Measurements from ENCODE around the gene ANKRD31.

ANKRD31 gene

DNA sequence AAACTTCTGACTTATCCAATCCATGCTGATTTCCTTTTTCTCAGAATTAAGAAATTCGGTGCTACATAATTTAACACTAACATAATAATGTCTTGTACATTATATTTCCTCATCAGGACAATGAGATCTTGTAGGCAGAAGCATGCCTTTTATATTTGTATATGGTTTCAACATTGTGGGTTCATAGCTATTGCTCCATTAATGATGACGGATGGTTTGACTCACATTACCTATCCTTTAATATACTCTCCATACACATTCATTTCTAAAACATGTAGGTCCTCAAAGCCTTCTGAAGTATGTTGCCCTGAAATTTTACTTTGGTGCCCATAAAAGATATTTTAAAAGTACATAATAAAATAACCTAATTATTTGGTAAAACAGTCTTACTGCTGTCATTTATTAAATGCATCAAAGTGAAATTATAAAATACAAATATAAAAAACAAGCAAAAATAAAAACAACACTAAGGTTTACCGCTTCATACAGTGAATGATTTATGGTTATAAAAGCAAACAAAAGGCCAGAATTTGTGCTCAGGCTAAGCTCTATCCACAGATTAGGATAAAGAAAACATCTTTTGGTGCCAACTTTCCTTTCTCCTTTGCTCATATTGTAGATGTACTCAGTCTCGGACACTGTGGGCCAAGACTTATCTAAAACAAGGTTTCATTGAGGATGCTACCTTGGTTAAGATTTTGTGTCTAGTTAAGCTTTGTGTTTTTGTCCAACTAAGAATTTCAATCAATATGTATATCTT is 123.1 kb downstream of the ANKRD31 start:
- ATAC-seq: no peak
- no peak for TF ChIP-seq PPARA (CRISPR knock-in tag; IDR thresholded peaks at IDR 0.05; ENCODE audit: borderline replicate concordance)
- TF ChIP-seq TCF4 (CRISPR knock-in tag; IDR thresholded peaks at IDR 0.05; ENCODE audit: borderline replicate concordance): no peak
- no peak for TF ChIP-seq ZC3H10 (CRISPR knock-in tag; IDR thresholded peaks at IDR 0.05)
- no peak for TF ChIP-seq ZNF8 (CRISPR knock-in tag; IDR thresholded peaks at IDR 0.05)
- no peak for TF ChIP-seq SNAI2 (CRISPR knock-in tag; IDR thresholded peaks at IDR 0.05)
- TF ChIP-seq, protein P1, sequence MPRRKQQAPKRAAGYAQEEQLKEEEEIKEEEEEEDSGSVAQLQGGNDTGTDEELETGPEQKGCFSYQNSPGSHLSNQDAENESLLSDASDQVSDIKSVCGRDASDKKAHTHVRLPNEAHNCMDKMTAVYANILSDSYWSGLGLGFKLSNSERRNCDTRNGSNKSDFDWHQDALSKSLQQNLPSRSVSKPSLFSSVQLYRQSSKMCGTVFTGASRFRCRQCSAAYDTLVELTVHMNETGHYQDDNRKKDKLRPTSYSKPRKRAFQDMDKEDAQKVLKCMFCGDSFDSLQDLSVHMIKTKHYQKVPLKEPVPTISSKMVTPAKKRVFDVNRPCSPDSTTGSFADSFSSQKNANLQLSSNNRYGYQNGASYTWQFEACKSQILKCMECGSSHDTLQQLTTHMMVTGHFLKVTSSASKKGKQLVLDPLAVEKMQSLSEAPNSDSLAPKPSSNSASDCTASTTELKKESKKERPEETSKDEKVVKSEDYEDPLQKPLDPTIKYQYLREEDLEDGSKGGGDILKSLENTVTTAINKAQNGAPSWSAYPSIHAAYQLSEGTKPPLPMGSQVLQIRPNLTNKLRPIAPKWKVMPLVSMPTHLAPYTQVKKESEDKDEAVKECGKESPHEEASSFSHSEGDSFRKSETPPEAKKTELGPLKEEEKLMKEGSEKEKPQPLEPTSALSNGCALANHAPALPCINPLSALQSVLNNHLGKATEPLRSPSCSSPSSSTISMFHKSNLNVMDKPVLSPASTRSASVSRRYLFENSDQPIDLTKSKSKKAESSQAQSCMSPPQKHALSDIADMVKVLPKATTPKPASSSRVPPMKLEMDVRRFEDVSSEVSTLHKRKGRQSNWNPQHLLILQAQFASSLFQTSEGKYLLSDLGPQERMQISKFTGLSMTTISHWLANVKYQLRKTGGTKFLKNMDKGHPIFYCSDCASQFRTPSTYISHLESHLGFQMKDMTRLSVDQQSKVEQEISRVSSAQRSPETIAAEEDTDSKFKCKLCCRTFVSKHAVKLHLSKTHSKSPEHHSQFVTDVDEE (CRISPR knock-in tag; IDR thresholded peaks at IDR 0.05): no peak
- TF ChIP-seq ZNF565 (CRISPR knock-in tag; conservative IDR thresholded peaks at IDR 0.05; ENCODE audit: low read depth): no peak
- no peak for TF ChIP-seq ZFP3 (CRISPR knock-in tag; IDR thresholded peaks at IDR 0.05)
- TF ChIP-seq TOX (CRISPR knock-in tag; IDR thresholded peaks at IDR 0.05; ENCODE audit: borderline replicate concordance): no peak
- no peak for TF ChIP-seq BACH2 (CRISPR knock-in tag; IDR thresholded peaks at IDR 0.05; ENCODE audit: borderline replicate concordance)
- no peak for TF ChIP-seq ARNTL (CRISPR knock-in tag; IDR thresholded peaks at IDR 0.05; ENCODE audit: borderline replicate concordance, low read depth)
- TF ChIP-seq, protein P2, sequence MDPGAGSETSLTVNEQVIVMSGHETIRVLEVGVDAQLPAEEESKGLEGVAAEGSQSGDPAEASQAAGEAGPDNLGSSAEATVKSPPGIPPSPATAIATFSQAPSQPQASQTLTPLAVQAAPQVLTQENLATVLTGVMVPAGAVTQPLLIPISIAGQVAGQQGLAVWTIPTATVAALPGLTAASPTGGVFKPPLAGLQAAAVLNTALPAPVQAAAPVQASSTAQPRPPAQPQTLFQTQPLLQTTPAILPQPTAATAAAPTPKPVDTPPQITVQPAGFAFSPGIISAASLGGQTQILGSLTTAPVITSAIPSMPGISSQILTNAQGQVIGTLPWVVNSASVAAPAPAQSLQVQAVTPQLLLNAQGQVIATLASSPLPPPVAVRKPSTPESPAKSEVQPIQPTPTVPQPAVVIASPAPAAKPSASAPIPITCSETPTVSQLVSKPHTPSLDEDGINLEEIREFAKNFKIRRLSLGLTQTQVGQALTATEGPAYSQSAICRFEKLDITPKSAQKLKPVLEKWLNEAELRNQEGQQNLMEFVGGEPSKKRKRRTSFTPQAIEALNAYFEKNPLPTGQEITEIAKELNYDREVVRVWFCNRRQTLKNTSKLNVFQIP (CRISPR knock-in tag; IDR thresholded peaks at IDR 0.05; ENCODE audit: borderline replicate concordance, low read depth): no peak
- TF ChIP-seq, protein P3, sequence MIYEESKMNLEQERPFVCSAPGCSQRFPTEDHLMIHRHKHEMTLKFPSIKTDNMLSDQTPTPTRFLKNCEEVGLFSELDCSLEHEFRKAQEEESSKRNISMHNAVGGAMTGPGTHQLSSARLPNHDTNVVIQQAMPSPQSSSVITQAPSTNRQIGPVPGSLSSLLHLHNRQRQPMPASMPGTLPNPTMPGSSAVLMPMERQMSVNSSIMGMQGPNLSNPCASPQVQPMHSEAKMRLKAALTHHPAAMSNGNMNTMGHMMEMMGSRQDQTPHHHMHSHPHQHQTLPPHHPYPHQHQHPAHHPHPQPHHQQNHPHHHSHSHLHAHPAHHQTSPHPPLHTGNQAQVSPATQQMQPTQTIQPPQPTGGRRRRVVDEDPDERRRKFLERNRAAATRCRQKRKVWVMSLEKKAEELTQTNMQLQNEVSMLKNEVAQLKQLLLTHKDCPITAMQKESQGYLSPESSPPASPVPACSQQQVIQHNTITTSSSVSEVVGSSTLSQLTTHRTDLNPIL (CRISPR knock-in tag; IDR thresholded peaks at IDR 0.05; ENCODE audit: low read depth): no peak
- TF ChIP-seq CSDC2 (CRISPR knock-in tag; IDR thresholded peaks at IDR 0.05): no peak
- TF ChIP-seq OSR1 (CRISPR knock-in tag; IDR thresholded peaks at IDR 0.05): no peak
- TF ChIP-seq, protein P4, sequence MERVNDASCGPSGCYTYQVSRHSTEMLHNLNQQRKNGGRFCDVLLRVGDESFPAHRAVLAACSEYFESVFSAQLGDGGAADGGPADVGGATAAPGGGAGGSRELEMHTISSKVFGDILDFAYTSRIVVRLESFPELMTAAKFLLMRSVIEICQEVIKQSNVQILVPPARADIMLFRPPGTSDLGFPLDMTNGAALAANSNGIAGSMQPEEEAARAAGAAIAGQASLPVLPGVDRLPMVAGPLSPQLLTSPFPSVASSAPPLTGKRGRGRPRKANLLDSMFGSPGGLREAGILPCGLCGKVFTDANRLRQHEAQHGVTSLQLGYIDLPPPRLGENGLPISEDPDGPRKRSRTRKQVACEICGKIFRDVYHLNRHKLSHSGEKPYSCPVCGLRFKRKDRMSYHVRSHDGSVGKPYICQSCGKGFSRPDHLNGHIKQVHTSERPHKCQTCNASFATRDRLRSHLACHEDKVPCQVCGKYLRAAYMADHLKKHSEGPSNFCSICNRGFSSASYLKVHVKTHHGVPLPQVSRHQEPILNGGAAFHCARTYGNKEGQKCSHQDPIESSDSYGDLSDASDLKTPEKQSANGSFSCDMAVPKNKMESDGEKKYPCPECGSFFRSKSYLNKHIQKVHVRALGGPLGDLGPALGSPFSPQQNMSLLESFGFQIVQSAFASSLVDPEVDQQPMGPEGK (CRISPR knock-in tag; IDR thresholded peaks at IDR 0.05; ENCODE audit: borderline replicate concordance): no peak

DNA sequence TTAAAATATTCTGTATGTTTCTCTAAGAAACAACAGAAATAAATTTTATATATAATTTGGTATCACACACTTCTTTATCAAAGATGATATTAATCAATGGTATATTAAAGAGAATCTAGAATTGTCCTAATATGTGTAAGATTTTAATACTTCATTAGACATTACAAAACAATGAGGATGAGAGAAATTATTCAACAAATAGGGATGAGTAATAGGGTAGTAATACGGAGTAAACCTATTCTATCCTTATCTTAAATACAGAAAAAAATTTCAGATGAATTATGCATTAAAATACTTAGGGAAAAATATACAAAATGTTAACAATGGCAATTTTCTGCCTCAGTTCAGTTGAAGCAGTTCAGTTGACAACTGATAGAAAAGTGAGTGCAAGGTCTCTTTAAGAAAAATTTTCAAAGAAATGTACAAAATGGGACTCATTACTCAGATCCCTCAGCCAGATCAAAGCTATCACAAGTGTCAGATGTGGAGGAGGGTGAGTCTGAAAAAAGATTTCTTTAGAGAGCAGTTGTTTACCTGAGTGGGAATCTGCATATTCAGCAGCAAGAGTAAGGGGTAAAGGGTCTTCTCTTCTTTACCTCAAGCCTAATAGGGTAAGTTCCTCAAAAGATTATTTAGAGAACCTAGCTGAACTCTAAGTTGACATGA is 127.6 kb downstream of the ANKRD31 start:
- TF ChIP-seq ARNTL (CRISPR knock-in tag; IDR thresholded peaks at IDR 0.05; ENCODE audit: borderline replicate concordance, low read depth): no peak
- TF ChIP-seq, protein P5, sequence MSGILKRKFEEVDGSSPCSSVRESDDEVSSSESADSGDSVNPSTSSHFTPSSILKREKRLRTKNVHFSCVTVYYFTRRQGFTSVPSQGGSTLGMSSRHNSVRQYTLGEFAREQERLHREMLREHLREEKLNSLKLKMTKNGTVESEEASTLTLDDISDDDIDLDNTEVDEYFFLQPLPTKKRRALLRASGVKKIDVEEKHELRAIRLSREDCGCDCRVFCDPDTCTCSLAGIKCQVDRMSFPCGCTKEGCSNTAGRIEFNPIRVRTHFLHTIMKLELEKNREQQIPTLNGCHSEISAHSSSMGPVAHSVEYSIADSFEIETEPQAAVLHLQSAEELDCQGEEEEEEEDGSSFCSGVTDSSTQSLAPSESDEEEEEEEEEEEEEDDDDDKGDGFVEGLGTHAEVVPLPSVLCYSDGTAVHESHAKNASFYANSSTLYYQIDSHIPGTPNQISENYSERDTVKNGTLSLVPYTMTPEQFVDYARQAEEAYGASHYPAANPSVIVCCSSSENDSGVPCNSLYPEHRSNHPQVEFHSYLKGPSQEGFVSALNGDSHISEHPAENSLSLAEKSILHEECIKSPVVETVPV (CRISPR knock-in tag; IDR thresholded peaks at IDR 0.05): no peak
- no peak for TF ChIP-seq ZC3H10 (CRISPR knock-in tag; IDR thresholded peaks at IDR 0.05)
- no peak for ATAC-seq

DNA sequence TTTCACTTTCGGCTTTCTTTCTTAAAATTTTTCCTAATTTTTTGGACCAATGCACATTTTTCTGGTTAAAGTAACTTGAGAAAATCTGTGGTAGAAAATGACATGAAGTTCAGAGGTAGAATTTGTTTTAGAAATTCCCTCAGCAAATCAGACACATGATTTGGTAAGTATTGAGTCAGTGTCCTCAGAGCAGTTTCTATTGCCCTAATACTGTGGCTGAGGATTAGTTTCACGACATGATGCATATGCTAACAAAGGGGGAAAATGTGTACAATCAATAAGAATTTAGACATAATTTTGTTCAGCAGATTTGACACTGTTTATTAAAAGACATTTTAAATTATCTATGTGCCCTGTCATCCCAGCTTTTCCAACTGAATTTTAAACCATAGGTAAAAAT is 128.2 kb downstream of the ANKRD31 start:
- no peak for ATAC-seq
- TF ChIP-seq TOX (CRISPR knock-in tag; IDR thresholded peaks at IDR 0.05; ENCODE audit: borderline replicate concordance): no peak
